HEK293T (cell line): Measurements from ENCODE around the gene SNCB.

Experiments
- CTCF ChIA-PET: fragments of 350-600 bp; formaldehyde crosslinking; extraction: SDS; loops from one replicate; lab custom pipeline; 2021; ENCODE audit warnings: antibody characterized with exemption, inconsistent platforms; lab: Yijun Ruan, JAX
- POLR2A ChIA-PET: fragments of 350-600 bp; formaldehyde crosslinking; extraction: SDS; loops from one replicate; lab custom pipeline; 2020; ENCODE audit warnings: antibody characterized with exemption, inconsistent platforms; lab: Yijun Ruan, JAX
- DNase-seq: peaks from one replicate; pipeline ENCODE4 v3.0.0; 2012; ENCODE audit warnings: mixed read lengths; ENCODE audit errors: extremely low spot score
- ARNT ChIP-seq: fragments of 450-650 bp; IDR thresholded peaks from 2 replicates; pipeline ENCODE4 v1.6.1; 2017; ENCODE audit warnings: mild to moderate bottlenecking
- BHLHE40 ChIP-seq: fragments of 450-650 bp; IDR thresholded peaks from 2 replicates; pipeline ENCODE4 v1.6.1; 2016; ENCODE audit warnings: mild to moderate bottlenecking, moderate library complexity, borderline replicate concordance
- CTBP1 ChIP-seq: fragments of 450-650 bp; IDR thresholded peaks from 2 replicates; pipeline ENCODE4 v1.6.1; 2016; ENCODE audit warnings: borderline replicate concordance
- ELF4 ChIP-seq: fragments of 450-650 bp; IDR thresholded peaks from 2 replicates; pipeline ENCODE4 v1.6.1; 2017; ENCODE audit warnings: antibody characterized with exemption
- FOXA1 ChIP-seq: fragments of 450-650 bp; IDR thresholded peaks from 2 replicates; pipeline ENCODE4 v1.6.1; 2016; ENCODE audit warnings: mild to moderate bottlenecking
- FOXK2 ChIP-seq: fragments of 450-650 bp; IDR thresholded peaks from 2 replicates; pipeline ENCODE4 v1.6.1; 2016; ENCODE audit warnings: mild to moderate bottlenecking
- FOXM1 ChIP-seq: fragments of 450-650 bp; IDR thresholded peaks from 2 replicates; pipeline ENCODE4 v1.6.1; 2017; ENCODE audit warnings: mild to moderate bottlenecking, borderline replicate concordance
- HDGF ChIP-seq: fragments of 450-650 bp; IDR thresholded peaks from 2 replicates; pipeline ENCODE4 v1.6.1; 2017; ENCODE audit warnings: antibody characterized with exemption, borderline replicate concordance
- L3MBTL2 ChIP-seq: fragments of 450-650 bp; conservative IDR thresholded peaks from 2 replicates; pipeline ENCODE4 v1.6.1; 2016; ENCODE audit warnings: mild to moderate bottlenecking
- LEF1 ChIP-seq: fragments of 450-650 bp; IDR thresholded peaks from 2 replicates; pipeline ENCODE4 v1.6.1; 2017; ENCODE audit warnings: mild to moderate bottlenecking, borderline replicate concordance
- NFRKB ChIP-seq: fragments of 450-650 bp; IDR thresholded peaks from 2 replicates; pipeline ENCODE4 v1.6.1; 2016; ENCODE audit warnings: mild to moderate bottlenecking, moderate library complexity
- SP1 ChIP-seq: fragments of 450-650 bp; IDR thresholded peaks from 2 replicates; pipeline ENCODE4 v1.6.1; 2017
- SUZ12 ChIP-seq: fragments of 450-650 bp; IDR thresholded peaks from 2 replicates; pipeline ENCODE4 v1.6.1; 2016; ENCODE audit warnings: mild to moderate bottlenecking
- TARDBP ChIP-seq: fragments of 450-650 bp; IDR thresholded peaks from 2 replicates; pipeline ENCODE4 v1.6.1; 2016
- ZNF384 ChIP-seq: fragments of 450-650 bp; IDR thresholded peaks from 2 replicates; pipeline ENCODE4 v1.6.1; 2016
- TF ChIP-seq, protein P1 (sequence below): fragments of 450-650 bp; IDR thresholded peaks from 2 replicates; pipeline ENCODE4 v1.6.1; 2016

SNCB gene

DNA sequence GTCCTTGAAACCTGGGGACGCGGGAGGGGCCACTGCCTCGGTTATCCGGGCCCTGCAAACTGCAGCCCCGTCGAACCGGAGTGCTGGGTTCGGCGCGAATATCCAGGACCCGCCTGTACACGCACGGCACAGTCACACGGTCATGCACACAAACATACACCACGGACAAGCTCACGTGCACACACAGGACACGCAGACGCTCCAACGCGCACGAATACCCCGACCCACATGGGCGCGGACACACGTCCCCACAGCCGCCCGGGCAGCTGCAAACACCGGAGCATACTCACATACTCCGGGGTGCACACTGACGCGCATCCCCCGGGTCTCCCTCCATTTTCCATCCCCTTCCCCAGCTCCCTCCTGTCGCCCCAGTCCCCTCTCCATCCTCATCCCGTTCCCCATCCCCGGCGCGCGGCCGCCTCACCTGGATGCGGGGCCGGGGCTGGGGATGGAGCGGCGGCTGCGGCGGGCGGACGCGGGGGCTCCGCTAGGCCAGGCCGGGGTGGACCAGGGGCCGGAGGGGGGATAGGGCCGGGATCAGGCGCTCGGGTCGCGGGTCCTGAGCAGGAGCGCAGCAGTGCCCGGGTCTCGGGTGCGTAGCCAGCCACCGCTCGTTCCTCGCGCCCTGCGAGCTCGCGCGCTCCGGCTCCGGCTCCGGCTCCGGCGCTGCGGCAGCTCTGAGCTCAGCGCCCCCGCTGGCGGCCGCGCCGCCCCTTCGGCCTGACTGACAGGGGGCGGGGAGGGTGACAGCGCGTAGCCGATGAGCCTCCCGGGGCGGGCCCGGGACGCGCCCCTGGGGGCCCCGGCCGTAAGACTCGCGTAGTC is at the start of gene SNCB, which contains the start of gene EIF4E1B:
Gene SNCB, minus strand, starts transcription at position 682 of the 828 bp plus-strand sequence. CDS start 880 bp downstream, outside the sequence.
Gene EIF4E1B, plus strand, starts transcription at position 823 of the 828 bp plus-strand sequence. CDS start 12,113 bp downstream, outside the sequence.
- DNase-seq, result peak; percentile 87
- POLR2A ChIA-PET, result interaction anchor here (0.9 to 1.4 kb wide), 6 partner anchors 8 to 86 kb away, joined by 3 to 8 read pairs (median 4); partner anchors contain the start of gene TSPAN17
- CTCF ChIA-PET, result interaction anchor here (0.6 to 1.3 kb wide), 5 partner anchors 10 to 783 kb away, joined by 3 to 6 read pairs (median 3); no protein-coding TSS in a partner anchor
- TF ChIP-seq HDGF (no peak), FOXM1 (0 out of 2 replicates have a peak, but pooled peaks have one; percentile 2)
- TF ChIP-seq, protein P1, sequence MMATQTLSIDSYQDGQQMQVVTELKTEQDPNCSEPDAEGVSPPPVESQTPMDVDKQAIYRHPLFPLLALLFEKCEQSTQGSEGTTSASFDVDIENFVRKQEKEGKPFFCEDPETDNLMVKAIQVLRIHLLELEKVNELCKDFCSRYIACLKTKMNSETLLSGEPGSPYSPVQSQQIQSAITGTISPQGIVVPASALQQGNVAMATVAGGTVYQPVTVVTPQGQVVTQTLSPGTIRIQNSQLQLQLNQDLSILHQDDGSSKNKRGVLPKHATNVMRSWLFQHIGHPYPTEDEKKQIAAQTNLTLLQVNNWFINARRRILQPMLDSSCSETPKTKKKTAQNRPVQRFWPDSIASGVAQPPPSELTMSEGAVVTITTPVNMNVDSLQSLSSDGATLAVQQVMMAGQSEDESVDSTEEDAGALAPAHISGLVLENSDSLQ, result peak; percentile 97

DNA sequence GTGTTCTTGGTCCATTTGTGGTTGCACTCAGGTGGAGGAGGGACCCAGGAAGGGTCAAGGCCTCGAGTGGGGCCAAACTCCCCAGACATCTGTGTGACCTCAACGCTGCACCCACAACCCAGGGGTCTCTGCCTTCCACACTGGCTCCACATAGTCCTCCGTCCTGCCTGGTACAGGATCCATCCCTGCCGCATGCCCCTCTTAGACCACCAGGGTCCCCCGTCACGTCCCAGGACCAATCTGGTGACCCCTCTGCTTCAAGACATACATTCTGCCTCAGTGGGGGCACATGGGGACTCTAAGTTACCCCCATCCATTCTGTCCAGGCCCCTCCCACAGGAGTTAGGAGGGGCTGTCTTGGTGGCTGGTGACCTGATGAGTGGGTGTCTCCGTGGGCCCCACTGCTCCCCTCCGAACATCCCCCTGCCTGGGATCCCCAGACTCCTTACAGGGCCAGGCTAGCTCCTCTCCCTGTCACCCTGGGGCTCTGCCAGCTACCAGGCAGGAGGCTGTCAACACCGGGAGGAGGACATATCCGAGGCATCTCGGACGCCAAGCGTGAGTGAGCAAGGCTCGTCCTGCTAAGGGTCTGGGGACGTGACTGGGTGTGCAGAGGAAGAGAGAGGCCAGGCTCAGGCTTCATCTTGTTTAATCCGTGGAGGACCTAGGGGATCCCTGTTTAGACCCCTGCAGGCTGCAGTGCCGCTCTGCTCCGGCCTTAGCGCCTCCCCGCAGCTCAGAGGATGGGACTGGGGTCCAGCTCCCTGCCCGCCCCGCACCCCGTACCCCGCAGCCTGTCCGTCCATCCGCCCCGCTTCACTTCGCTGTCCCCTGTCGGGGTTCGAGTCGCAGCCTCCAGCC is 49.3 kb upstream of the SNCB start:
- no peak for DNase-seq

DNA sequence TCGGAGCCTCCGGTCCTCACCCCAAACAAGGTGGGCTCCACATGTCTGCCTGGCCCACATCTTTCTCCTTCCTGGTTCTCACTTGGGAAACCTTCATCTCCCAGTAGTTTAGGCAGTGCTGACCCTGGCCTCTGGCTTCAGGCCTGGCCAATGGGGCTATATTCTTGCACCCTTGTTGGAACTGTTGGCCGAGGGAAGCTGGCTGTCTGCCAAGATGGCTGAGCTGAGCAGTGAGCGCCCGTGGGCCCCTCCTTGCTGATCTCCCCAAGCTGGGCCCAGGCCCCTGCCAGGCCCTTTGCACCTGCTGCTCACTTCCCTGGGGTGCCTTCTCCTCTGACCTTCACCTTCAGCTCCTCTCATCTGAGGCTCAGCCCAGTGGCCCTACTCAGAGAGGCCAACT is 48.2 kb upstream of the SNCB start:
- ChIA-PET POLR2A (no interaction called here), CTCF (interaction anchor here (0.7 to 2.0 kb wide), 2 partner anchors 9 to 18 kb away, joined by 3 to 12 read pairs; no protein-coding TSS in a partner anchor)
- TF ChIP-seq ARNT, result no peak
- no peak for TF ChIP-seq HDGF
- no peak for TF ChIP-seq SUZ12
- TF ChIP-seq, protein P1, result no peak
- no peak for TF ChIP-seq NFRKB
- no peak for TF ChIP-seq FOXK2
- TF ChIP-seq BHLHE40, result no peak
- no peak for TF ChIP-seq SP1
- TF ChIP-seq FOXA1, result no peak
- no peak for TF ChIP-seq ELF4
- TF ChIP-seq FOXM1, result no peak
- no peak for TF ChIP-seq CTBP1
- TF ChIP-seq L3MBTL2, result no peak
- TF ChIP-seq TARDBP, result no peak
- TF ChIP-seq LEF1, result no peak
- no peak for TF ChIP-seq ZNF384
- DNase-seq, result no peak

More for the DNA sequence above, 49.3 kb upstream of the SNCB start:
- TF ChIP-seq HDGF (no peak), CTBP1 (no peak), BHLHE40 (no peak), FOXA1 (no peak), ARNT (no peak), FOXM1 (no peak)
- POLR2A ChIA-PET, result no interaction called here
- CTCF ChIA-PET, result interaction anchor here (0.7 kb wide), 1 partner anchor 10 kb away, joined by 3 read pairs; no protein-coding TSS in a partner anchor

DNA sequence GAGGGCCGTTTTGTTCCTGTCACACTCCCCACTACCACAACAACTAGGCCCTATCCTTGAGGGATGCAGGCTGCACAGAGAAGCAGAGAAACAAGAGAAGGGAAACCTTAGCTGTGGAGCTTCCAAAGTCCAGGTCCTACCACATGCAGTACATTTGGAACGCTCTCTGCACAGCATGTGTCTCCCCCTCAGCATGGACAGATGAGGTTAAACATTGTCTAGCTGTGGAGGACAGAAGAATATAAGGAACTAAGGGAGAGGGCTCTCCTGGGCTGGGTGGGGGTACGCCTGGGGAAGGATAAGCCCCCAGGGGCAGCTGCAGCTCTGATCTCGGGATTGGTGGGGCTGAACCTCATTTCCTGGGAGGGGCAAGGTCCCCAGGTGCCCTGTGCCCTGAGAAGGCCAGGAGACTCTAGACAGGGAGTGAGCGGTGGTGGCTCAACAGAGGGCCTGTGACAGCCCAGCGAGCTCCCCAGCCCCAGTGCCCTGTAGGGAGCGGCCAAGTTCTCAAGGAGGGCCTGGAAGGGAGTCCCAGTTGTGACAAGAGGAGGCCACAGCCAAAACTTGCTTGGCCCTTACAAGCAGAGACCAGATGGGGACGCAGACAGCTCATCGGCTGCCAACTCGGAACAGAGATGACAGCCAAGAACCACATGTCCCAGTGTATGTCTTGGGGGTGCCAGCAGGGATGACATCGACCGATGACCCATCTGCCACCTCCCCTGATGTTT is 47.0 kb upstream of the SNCB start:
- POLR2A ChIA-PET, result no interaction called here
- TF ChIP-seq FOXM1 (no peak), SUZ12 (no peak), ELF4 (no peak), NFRKB (no peak)
- CTCF ChIA-PET, result interaction anchor here (1.0 to 2.0 kb wide), 2 partner anchors 16 to 67 kb away, joined by 3 to 12 read pairs; no protein-coding TSS in a partner anchor
- DNase-seq, result no peak

DNA sequence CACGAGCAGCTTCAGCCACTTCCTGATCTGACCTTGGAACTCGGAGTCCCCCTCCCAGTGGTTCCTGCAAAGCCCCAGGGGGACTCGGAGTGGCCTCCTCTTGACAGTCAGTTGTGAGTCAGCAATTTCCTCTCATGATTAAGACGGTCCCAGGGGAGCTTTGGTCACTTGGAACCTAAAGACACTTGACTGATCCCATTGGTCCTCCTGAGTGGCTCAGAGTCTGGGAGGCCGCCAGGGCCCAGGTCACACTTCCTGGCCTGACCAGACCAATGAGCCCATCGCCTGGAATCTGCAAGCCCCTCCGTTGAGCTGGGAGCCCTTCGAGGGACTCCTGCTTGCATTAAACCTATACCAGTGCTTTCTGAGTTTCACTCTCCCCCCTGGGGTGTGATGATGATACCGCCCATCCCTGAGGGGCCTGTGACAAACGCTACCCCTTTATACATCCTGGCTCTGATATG is 46.1 kb upstream of the SNCB start:
- no peak for TF ChIP-seq BHLHE40
- TF ChIP-seq, protein P1, result no peak
- no peak for TF ChIP-seq FOXM1
- no peak for TF ChIP-seq TARDBP
- TF ChIP-seq L3MBTL2, result no peak
- no peak for TF ChIP-seq LEF1
- ChIA-PET CTCF (interaction anchor here (0.6 to 1.5 kb wide), 3 partner anchors 18 to 70 kb away, joined by 3 read pairs; no protein-coding TSS in a partner anchor), POLR2A (interaction anchor here (0.5 kb wide), 1 partner anchor 465 kb away, joined by 3 read pairs; no protein-coding TSS in a partner anchor)
- DNase-seq, result no peak
